ENCODE measurements around the gene TRABD2B. TPM values are rescaled to one million over a fixed set of nuclear protein-coding genes. Genes with fewer than 3 reads are reported as not detected.

Gene TRABD2B
- total RNA-seq = not detected

DNA sequence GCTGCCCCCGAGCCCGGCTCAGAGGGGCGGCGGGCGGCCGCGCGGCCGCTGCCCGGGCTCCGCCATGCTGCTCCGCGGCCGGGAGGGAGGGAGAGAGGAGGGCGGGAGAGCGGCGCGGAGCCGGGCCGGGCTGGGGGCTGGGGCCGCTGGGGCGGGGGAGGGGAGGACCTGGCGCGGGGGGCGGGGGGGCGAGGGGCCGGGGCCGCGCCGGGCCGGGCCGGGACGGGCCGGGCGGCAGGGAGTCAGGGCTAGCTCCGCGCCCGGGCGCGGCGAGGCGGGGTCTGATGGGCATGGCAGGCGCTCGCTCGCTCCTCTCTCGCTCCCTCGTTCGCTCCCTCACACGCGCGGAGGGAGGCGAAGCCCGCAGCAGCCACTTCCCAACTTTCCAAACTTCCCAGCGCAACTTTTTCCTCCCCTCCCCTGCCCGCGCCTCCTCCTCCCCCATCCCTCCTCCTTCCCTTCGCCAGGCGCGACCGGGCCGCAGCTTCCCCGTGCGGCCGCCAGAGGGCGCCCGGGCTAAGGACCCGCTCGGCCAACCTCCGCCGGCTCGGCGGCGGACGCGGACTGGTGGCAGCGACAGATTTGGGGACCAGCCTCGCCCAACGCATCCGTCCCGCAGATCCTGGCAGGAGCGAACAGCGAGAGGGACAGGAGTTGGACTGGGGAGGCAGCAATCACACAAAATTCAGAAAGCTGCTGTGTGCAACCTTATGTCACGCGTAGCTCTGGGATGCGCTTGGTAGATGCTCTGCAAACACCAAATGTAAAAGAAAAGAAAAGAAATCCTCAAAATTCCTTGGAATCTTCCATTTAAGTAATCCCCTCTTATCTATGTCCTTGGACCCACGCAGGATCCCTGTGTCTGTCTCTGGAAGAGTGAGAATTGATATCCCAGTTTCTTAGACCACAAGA is at the start of gene TRABD2B:
Gene TRABD2B, minus strand, starts transcription at position 97 of the 912 bp plus-strand sequence.
- DNase-seq = peak; percentile 75
- H3K4me1 Mint-ChIP-seq = peaks cover 5% of the 10 kb centered on the region
- H3K4me3 Mint-ChIP-seq = peak within 1 kb of the TSS; percentile 58
- peaks cover 55% of the 10 kb centered on the region for H3K27me3 Mint-ChIP-seq
- no peak within 1 kb of the TSS for H3K27ac Mint-ChIP-seq
- H3K36me3 Mint-ChIP-seq = no peaks in the 10 kb centered on the region
- H3K9me3 Mint-ChIP-seq = no peaks in the 10 kb centered on the region

- no peaks in the 10 kb centered on the region for H3K9me3 Mint-ChIP-seq
- no peak for DNase-seq
These were observed 47.1 kb upstream of the TRABD2B start for GRCh38 chr1:48044311-48044710.

DNA sequence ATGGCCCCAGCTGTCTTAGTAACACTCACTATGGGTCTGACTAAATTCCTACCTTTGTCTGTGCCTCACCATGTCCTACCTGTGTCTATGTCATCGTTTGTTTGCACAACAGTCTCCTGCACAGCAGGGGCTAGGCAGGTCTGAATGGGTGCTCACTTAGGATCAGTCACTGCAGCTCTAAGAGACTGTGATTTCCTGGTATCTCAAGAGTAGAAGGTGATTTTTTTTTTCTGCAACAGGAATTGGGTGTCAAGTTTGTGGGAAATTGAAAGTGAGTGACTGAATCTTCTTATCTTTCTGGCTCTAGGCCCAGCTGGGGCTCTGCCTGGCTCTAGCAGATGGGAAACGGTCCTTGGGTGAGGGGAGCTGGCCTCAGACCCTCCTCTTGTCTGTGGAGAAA is 46.4 kb upstream of the TRABD2B start:
- Mint-ChIP-seq H3K9me3 (no peaks in the 10 kb centered on the region), H3K27ac (no peak overlapping the region), H3K36me3 (no peaks in the 10 kb centered on the region), H3K4me1 (no peaks in the 10 kb centered on the region), H3K4me3 (no peak overlapping the region), H3K27me3 (no peaks in the 10 kb centered on the region)
- no peak for DNase-seq

More at GRCh38 chr1:48044311-48044710, 47.1 kb upstream of the TRABD2B start:
- no peaks in the 10 kb centered on the region for H3K27me3 Mint-ChIP-seq
- no peak overlapping the region for H3K27ac Mint-ChIP-seq
- H3K4me3 Mint-ChIP-seq = no peak overlapping the region
- no peaks in the 10 kb centered on the region for H3K4me1 Mint-ChIP-seq
- no peaks in the 10 kb centered on the region for H3K36me3 Mint-ChIP-seq

DNA sequence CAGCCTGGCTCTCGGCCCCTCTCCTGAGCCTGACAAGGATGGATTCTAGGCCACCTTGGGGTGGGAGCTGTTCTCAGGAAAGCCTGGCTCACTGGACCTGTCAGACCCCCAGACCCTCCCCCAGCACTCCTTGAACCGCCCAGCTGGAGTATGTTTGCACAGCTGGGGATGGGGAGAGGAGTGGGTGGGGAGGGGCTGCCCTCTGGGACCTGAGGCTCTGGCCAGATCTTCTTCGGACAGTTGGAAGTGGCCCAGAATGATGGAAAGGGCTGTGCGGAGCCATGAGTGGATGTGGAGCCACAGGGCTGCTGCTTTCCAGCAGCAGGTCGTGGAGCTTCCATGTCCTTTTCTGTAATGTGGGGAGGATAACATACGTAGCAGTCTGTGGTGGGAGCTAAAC is 43.0 kb upstream of the TRABD2B start:
- no peak overlapping the region for H3K4me3 Mint-ChIP-seq
- DNase-seq = no peak
- H3K36me3 Mint-ChIP-seq = no peaks in the 10 kb centered on the region
- no peaks in the 10 kb centered on the region for H3K4me1 Mint-ChIP-seq
- no peak overlapping the region for H3K27ac Mint-ChIP-seq
- no peaks in the 10 kb centered on the region for H3K9me3 Mint-ChIP-seq
- H3K27me3 Mint-ChIP-seq = no peaks in the 10 kb centered on the region

DNA sequence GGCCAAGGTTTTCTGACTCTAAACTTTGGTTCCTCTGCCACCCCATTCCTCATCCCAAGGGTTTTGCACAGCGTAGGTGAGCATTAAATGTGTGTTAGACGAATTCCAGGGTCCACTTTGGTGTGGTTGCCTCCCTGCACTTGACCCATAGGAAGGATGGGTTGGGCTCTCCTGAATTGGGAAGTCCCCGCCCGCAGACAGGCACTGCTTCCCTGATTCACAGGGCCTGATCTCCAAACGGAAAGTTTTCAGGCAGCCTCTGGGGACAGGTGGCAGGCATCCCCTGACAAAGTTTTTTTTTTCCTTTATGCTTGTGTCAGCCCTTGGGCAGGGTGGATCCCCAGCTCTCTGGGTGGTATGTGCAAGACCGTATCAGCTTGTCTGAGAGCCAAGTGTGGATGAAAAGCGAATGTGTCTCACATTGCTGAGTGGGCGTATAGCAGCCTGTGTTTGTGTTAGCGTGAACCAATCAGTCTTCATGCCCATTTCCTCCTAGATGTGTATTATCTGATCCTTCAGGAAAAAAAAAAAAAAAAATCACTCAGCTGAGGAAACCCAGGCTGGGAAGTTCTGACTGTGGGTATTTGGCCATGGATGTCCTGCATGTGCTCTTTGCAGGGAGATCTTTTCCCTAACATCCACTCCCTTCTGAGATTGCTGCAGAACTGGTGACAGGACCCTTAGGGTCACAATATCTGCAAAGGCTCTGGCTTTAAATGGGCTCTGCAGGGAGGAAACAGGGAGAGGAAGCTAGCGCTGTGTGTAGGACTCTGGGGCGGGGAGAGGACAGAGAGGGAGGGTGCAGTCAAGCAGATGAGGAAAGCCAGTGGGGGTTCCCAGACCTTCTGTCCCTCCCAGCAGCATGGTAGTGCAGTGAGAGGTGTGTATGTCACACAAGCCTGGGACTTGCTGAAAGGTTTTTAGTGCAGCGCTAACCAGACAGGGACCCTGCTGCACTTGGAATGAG is 42.2 kb upstream of the TRABD2B start:
- DNase-seq = no peak
- H3K4me3 Mint-ChIP-seq = no peak overlapping the region
- no peaks in the 10 kb centered on the region for H3K36me3 Mint-ChIP-seq
- H3K4me1 Mint-ChIP-seq = no peaks in the 10 kb centered on the region
- no peaks in the 10 kb centered on the region for H3K9me3 Mint-ChIP-seq
- H3K27me3 Mint-ChIP-seq = no peaks in the 10 kb centered on the region
- no peak overlapping the region for H3K27ac Mint-ChIP-seq

GRCh38 chr1:48038270-48038767 is 41.1 kb upstream of the TRABD2B start:
- H3K36me3 Mint-ChIP-seq = no peaks in the 10 kb centered on the region
- H3K9me3 Mint-ChIP-seq = no peaks in the 10 kb centered on the region
- H3K4me1 Mint-ChIP-seq = no peaks in the 10 kb centered on the region
- H3K4me3 Mint-ChIP-seq = no peak overlapping the region
- H3K27me3 Mint-ChIP-seq = no peaks in the 10 kb centered on the region
- no peak overlapping the region for H3K27ac Mint-ChIP-seq
- no peak for DNase-seq

DNA sequence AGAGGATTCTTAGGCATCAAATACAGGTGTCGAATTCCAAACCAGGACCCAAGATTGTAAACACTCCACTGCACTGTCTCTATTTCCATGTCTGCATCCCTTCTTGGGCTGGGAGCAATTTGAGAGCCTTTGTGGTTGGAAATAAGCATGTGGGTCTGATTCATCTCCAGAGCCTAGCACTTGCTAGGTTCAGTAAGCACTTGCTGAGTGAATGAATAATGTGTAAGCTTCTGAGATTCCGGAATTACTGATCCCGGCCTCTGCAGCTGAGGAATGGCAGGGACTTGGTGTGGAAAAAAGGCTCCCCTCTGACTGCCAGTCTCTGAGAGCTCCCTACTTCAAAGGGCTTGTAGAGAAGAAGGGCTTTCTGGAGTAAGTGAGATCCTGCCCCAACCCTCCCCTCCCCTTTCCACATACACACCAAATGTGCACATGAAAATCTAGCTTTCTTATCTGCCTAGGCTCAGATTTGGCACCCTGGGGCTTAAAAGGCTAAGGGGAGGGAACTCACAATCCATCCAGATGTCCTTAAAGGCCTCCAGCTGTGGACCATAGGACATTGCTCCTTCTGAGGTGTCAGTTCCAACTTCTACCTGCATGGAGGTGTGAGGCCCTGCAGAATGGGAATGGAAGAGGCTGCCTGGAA is 39.6 kb upstream of the TRABD2B start:
- no peaks in the 10 kb centered on the region for H3K9me3 Mint-ChIP-seq

DNA sequence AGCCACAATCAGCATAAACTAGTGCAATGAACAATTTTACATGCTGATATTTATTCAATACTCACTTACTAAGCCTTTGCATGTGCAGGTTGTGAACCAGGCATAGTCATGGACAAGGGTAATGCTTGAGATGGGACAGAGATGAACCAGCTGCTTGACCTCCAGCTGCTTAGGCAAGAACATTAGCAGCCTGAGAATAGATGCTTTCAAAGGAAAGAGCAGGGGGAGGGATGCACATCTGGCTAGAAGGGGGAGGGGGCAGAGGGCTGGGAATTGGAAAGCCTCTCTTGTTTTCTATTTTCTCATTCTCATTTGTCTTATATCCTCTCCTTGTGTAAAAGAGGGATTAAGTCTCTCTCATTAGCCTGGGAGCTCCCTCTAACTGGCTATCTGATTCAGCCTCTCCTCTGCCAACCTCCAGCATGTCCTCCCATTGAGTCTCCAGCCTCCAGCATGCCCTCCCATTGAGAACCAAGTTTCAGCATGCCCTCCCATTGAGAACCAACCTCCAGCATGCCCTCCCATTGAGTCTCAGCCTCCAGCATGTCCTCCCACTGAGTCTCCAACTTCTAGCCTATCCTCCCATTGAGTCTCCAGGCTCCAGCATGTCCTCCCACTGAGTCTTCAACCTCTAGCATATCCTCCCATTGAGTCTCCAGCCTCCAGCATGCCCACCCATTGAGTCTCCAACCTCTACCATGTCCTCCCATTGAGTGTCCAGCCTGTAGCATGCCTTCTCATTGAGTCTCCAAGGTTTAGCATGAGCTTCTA is 38.4 kb upstream of the TRABD2B start:
- peaks cover 4% of the 10 kb centered on the region for H3K27me3 Mint-ChIP-seq

More for the DNA sequence above, 39.6 kb upstream of the TRABD2B start:
- Mint-ChIP-seq H3K4me1 (no peaks in the 10 kb centered on the region), H3K27ac (no peak overlapping the region), H3K27me3 (no peaks in the 10 kb centered on the region), H3K4me3 (no peak overlapping the region), H3K36me3 (no peaks in the 10 kb centered on the region)
- DNase-seq = no peak

DNA sequence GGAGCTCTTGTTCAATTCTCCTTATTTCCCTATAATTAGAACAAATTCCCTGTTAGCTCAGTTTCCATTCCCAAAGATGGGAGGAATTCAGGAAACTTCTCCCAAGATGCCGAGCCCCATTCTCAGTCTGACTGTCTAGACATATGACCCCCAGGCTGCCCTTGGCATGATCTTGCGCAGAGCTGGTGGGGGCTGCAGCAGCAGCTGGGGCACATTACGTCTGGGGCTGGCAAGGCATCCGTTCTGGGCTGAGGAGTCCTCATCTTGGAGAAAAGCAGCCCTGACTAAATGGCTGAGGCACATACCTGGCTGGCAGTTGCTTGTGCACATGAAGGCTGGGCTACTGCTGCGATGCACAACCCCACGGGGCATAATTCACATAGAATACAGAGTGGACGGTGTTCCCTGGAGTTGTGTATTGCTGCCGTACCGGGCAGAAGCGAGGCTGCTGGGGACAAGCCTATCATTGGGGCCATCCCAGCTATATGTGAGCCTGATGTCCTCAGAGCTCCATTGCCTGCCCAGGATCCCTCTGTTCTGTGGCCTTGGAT is 36.4 kb upstream of the TRABD2B start:
- Mint-ChIP-seq H3K27ac (no peak overlapping the region), H3K4me1 (no peaks in the 10 kb centered on the region), H3K4me3 (no peak overlapping the region), H3K27me3 (peaks cover 4% of the 10 kb centered on the region), H3K9me3 (no peaks in the 10 kb centered on the region), H3K36me3 (no peaks in the 10 kb centered on the region)
- no peak for DNase-seq

More for the DNA sequence above, 38.4 kb upstream of the TRABD2B start:
- Mint-ChIP-seq H3K4me3 (no peak overlapping the region), H3K36me3 (no peaks in the 10 kb centered on the region), H3K27ac (no peak overlapping the region), H3K9me3 (no peaks in the 10 kb centered on the region), H3K4me1 (no peaks in the 10 kb centered on the region)
- no peak for DNase-seq

DNA sequence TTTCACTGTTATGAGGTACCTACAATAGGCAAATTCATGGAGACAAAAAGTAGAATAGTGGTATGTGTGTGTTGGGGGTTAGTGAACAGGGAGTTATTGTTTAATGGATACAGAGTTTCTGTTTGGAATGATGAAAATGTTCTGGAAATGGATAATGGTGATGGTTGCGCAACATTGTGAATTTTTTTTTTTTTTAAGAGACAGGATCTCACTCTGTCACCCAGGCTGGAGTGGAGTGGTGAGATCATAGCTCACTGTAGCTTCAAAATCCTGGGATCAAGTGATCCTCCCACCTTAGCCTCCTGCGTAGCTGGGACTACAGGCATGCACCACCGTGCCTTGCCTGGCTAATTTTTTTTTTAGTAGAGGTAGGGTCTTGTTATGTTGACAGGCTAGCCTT is 34.5 kb upstream of the TRABD2B start:
- Mint-ChIP-seq H3K36me3 (no peaks in the 10 kb centered on the region), H3K9me3 (no peaks in the 10 kb centered on the region), H3K27ac (no peak overlapping the region), H3K27me3 (peaks cover 4% of the 10 kb centered on the region), H3K4me3 (no peak overlapping the region), H3K4me1 (no peaks in the 10 kb centered on the region)
- no peak for DNase-seq

DNA sequence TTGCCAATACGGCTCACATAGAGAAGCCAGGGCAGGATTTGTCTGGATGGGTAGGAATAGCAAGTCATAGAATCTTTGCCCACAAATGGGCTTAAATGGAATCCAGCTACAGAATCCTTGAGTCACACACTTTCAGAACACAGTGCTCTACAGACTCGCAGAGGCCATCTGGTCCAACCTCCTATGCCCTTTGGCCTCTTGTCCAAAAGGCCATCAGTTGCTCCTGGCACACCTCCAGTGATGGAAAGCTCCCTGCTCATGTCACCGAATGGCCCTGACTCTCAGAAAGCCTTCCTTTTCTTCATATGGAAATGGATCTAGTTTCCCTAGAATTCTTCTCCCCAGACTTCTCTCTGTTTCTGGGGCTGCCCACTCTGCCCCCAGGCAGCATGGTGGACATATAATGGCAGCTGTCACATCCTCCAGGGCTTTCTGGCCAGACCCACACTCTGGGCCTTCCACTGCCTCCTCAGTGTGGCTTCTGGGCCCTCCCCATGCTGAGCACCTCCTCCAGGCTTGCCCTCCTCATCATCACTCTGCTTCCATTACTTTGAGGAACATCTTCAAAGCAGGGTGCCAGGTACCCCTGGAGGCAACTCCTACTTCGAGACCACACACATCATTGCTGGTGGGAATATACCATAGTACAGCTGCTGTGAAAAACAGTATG is 33.6 kb upstream of the TRABD2B start:
- H3K9me3 Mint-ChIP-seq = no peaks in the 10 kb centered on the region
- H3K4me3 Mint-ChIP-seq = no peak overlapping the region
- no peaks in the 10 kb centered on the region for H3K36me3 Mint-ChIP-seq
- DNase-seq = no peak
- H3K4me1 Mint-ChIP-seq = no peaks in the 10 kb centered on the region
- peaks cover 4% of the 10 kb centered on the region for H3K27me3 Mint-ChIP-seq
- no peak overlapping the region for H3K27ac Mint-ChIP-seq

- no peak overlapping the region for H3K4me3 Mint-ChIP-seq
- H3K9me3 Mint-ChIP-seq = no peaks in the 10 kb centered on the region
- no peaks in the 10 kb centered on the region for H3K36me3 Mint-ChIP-seq
- H3K27ac Mint-ChIP-seq = no peak overlapping the region
- no peak for DNase-seq
- peaks cover 4% of the 10 kb centered on the region for H3K27me3 Mint-ChIP-seq
- H3K4me1 Mint-ChIP-seq = no peaks in the 10 kb centered on the region
These were observed 33.0 kb upstream of the TRABD2B start for GRCh38 chr1:48030211-48030610.

- no peak overlapping the region for H3K27ac Mint-ChIP-seq
These were observed 31.3 kb upstream of the TRABD2B start for GRCh38 chr1:48028218-48029069.

More at GRCh38 chr1:48028218-48029069, 31.3 kb upstream of the TRABD2B start:
- peaks cover 4% of the 10 kb centered on the region for H3K27me3 Mint-ChIP-seq
- DNase-seq = no peak
- no peaks in the 10 kb centered on the region for H3K36me3 Mint-ChIP-seq
- no peaks in the 10 kb centered on the region for H3K9me3 Mint-ChIP-seq
- H3K4me1 Mint-ChIP-seq = no peaks in the 10 kb centered on the region
- H3K4me3 Mint-ChIP-seq = no peak overlapping the region

All from activated naive CD8-positive, alpha-beta T cell treated with anti-CD3 and anti-CD28 coated beads for 36 hours (primary cell).